Esophagus muscularis mucosa (tissue), 3 donors: Measurements from ENCODE around the gene MKI67.

Experiments
- CTCF ChIP-seq, 3 experiments: fragments of 200-600 bp in 2 of 3; fragments of 450-650 bp in 1 of 3; sonication (generic) in 2 of 3; IDR thresholded peaks; one replicate each; pipeline ENCODE4 v1.5.1; 2017 to 2019; ENCODE audit warnings: antibody characterized with exemption in 3 of 3, mild to moderate bottlenecking in 2 of 3, moderate library complexity in 1 of 3
- POLR2A ChIP-seq: fragments of 450-650 bp; IDR thresholded peaks from one replicate; pipeline ENCODE4 v1.6.1; 2017; ENCODE audit warnings: antibody characterized with exemption, moderate library complexity, mild to moderate bottlenecking, low read depth
- POLR2AphosphoS5 ChIP-seq, 2 donors: sonication (generic); formaldehyde crosslinking; IDR thresholded peaks; one replicate each; pipeline ENCODE4 v1.6.1; 2017; ENCODE audit warnings: antibody characterized with exemption in 2 of 2

DNA sequence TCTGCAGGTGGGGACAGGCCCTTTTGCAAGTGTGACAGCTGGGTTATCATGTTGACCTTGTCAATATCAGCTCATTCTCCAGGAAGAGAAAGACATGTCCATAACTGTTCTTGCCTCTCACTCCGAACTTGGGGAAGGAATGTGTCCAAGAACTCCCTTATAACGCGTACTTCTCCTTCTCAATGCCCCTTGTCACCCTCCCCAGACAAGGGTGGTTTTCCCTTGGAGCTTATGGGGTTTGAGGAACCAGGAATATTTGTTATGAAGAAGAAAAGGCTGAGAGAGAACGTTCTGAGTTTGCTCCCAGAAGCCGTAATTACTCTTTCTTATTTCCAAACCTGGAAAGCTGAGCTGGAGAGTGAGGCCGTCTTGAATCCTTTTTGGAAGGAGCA is 77.4 kb downstream of the MKI67 start:
- TF ChIP-seq CTCF (IDR thresholded peaks at IDR 0.05), result no peak
- no peak for TF ChIP-seq POLR2A
- no peak for TF ChIP-seq POLR2AphosphoS5 (IDR thresholded peaks at IDR 0.05)
